Loucy (cell line): Measurements from ENCODE around the gene HEXD.
A peak's percentile ranks its signal among the peaks of the same experiment; 100 is the strongest.

Source experiments
- H2AFZ ChIP-seq: fragments of 200-600 bp; sonication (generic); 2 replicates; pipeline ENCODE4 v1.6.0; 2016; ENCODE audit warnings: antibody characterized with exemption, mild to moderate bottlenecking, low read length, moderate library complexity
- H3F3A ChIP-seq: fragments of 200-600 bp; 2 replicates; pipeline ENCODE4 v1.6.0; 2016; ENCODE audit warnings: antibody characterized with exemption, low read depth, mild to moderate bottlenecking
- H3K27me3 ChIP-seq: fragments of 200-600 bp; sonication (generic); 2 replicates; pipeline ENCODE4 v1.6.1; 2014; ENCODE audit warnings: low read length, mild to moderate bottlenecking; ENCODE audit not compliant: insufficient read depth, poor library complexity, severe bottlenecking
- H3K36me3 ChIP-seq: fragments of 200-600 bp; sonication (generic); 2 replicates; pipeline ENCODE4 v1.6.1; 2016; ENCODE audit warnings: low read length; ENCODE audit not compliant: insufficient read depth
- H3K4me1 ChIP-seq: fragments of 200-600 bp; sonication (generic); 2 replicates; pipeline ENCODE4 v1.5.1; 2014; ENCODE audit warnings: low read length, mild to moderate bottlenecking; ENCODE audit not compliant: insufficient read depth, poor library complexity, severe bottlenecking
- H3K4me2 ChIP-seq: fragments of 200-600 bp; sonication (generic); 2 replicates; pipeline ENCODE4 v1.6.0; 2014; ENCODE audit warnings: antibody characterized with exemption, low read length, low read depth, mild to moderate bottlenecking; ENCODE audit not compliant: poor library complexity, severe bottlenecking
- H3K4me3 ChIP-seq: fragments of 200-600 bp; sonication (generic); 2 replicates; pipeline ENCODE4 v1.5.1; 2014; ENCODE audit warnings: low read length, mild to moderate bottlenecking, mixed read lengths; ENCODE audit not compliant: poor library complexity, severe bottlenecking
- H3K79me2 ChIP-seq: fragments of 200-600 bp; sonication (generic); 2 replicates; pipeline ENCODE4 v1.6.1; 2014; ENCODE audit warnings: low read length; ENCODE audit not compliant: insufficient read depth
- H3K9ac ChIP-seq: fragments of 200-600 bp; sonication (generic); 2 replicates; pipeline ENCODE4 v1.6.0; 2014; ENCODE audit warnings: mild to moderate bottlenecking, low read depth, low read length, moderate library complexity; ENCODE audit not compliant: poor library complexity, severe bottlenecking
- H3K9me2 ChIP-seq: fragments of 200-600 bp; sonication (generic); replicated peaks from 2 replicates; pipeline ENCODE4 v1.6.1; 2016; ENCODE audit warnings: low read depth, low read length, mixed read lengths
- H3K9me3 ChIP-seq: fragments of 200-600 bp; sonication (generic); 2 replicates; pipeline ENCODE4 v1.6.1; 2014; ENCODE audit warnings: mild to moderate bottlenecking, antibody characterized with exemption, low read length, low read depth; ENCODE audit not compliant: insufficient read depth
- H4K20me1 ChIP-seq: fragments of 200-600 bp; sonication (generic); 2 replicates; pipeline ENCODE4 v1.6.0; 2014; ENCODE audit warnings: antibody characterized with exemption, low read length, mild to moderate bottlenecking; ENCODE audit not compliant: insufficient read depth, poor library complexity, severe bottlenecking
- CTCF ChIP-seq: fragments of 200-600 bp; sonication (generic); conservative IDR thresholded peaks from 2 replicates; pipeline ENCODE4 v1.5.1; 2014; ENCODE audit warnings: mild to moderate bottlenecking, antibody characterized with exemption, low read length
- EZH2phosphoT487 ChIP-seq: fragments of 200-600 bp; IDR thresholded peaks from 2 replicates; pipeline ENCODE4 v1.6.1; 2018; ENCODE audit warnings: antibody characterized with exemption, mild to moderate bottlenecking, moderate library complexity, borderline replicate concordance

The HEXD gene

GRCh38 chr17:82414548-82415281, 3.4 kb upstream of the HEXD start:
- Histone ChIP-seq H2AFZ (no peak overlapping the region), H3K4me2 (no peak overlapping the region), H4K20me1 (peaks cover 22% of the 10 kb centered on the region), H3K4me1 (peaks cover 14% of the 10 kb centered on the region), H3K9ac (no peak overlapping the region), H3F3A (no peaks in the 10 kb centered on the region), H3K9me3 (no peaks in the 10 kb centered on the region), H3K9me2 (no peaks in the 10 kb centered on the region), H3K36me3 (no peaks in the 10 kb centered on the region), H3K27me3 (no peaks in the 10 kb centered on the region), H3K4me3 (no peak overlapping the region), H3K79me2 (peaks cover 22% of the 10 kb centered on the region; the same call in 1 of the 2 replicates)
- TF ChIP-seq EZH2phosphoT487: no peak
- peak; percentile 95 for TF ChIP-seq CTCF

GRCh38 chr17:82415336-82415735, 2.8 kb upstream of the HEXD start:
- peaks cover 17% of the 10 kb centered on the region for H3K4me1 ChIP-seq
- peaks cover 27% of the 10 kb centered on the region; the same call in 1 of the 2 replicates for H3K79me2 ChIP-seq
- no peaks in the 10 kb centered on the region for H3K36me3 ChIP-seq
- H3K9me3 ChIP-seq: no peaks in the 10 kb centered on the region
- no peak overlapping the region for H2AFZ ChIP-seq
- H3K4me2 ChIP-seq: no peak overlapping the region
- H4K20me1 ChIP-seq: peaks cover 22% of the 10 kb centered on the region
- TF ChIP-seq CTCF (no peak), EZH2phosphoT487 (no peak)
- no peaks in the 10 kb centered on the region for H3K27me3 ChIP-seq
- H3K4me3 ChIP-seq: no peak overlapping the region
- no peaks in the 10 kb centered on the region for H3F3A ChIP-seq
- H3K9ac ChIP-seq: no peak overlapping the region
- no peaks in the 10 kb centered on the region for H3K9me2 ChIP-seq

- no peaks in the 10 kb centered on the region for H3K36me3 ChIP-seq
- H2AFZ ChIP-seq: no peak overlapping the region
- peaks cover 27% of the 10 kb centered on the region; the same call in 1 of the 2 replicates for H3K79me2 ChIP-seq
- peaks cover 17% of the 10 kb centered on the region for H3K4me1 ChIP-seq
- H3K9ac ChIP-seq: no peak overlapping the region
- TF ChIP-seq CTCF: no peak
- TF ChIP-seq EZH2phosphoT487: no peak
- H3K4me3 ChIP-seq: no peak overlapping the region
- no peaks in the 10 kb centered on the region for H3K9me3 ChIP-seq
- H3K9me2 ChIP-seq: no peaks in the 10 kb centered on the region
- no peaks in the 10 kb centered on the region for H3F3A ChIP-seq
- no peak overlapping the region for H3K4me2 ChIP-seq
- no peaks in the 10 kb centered on the region for H3K27me3 ChIP-seq
- peaks cover 22% of the 10 kb centered on the region for H4K20me1 ChIP-seq
Observed at GRCh38 chr17:82415786-82416185, 2.4 kb upstream of the HEXD start.
